ENCODE results near the gene SAYSD1. TPM values are rescaled to one million over a fixed set of nuclear protein-coding genes. Genes with fewer than 3 reads are reported as not detected.

SAYSD1 gene
- polyA plus RNA-seq, 3 donors, result 4.3 to 15.5 (median 12.0) TPM

- peaks cover 11 to 31% (median 11%) of the 10 kb centered on the region in 3 donors for H3K27me3 Mint-ChIP-seq (ENCODE audit: low read depth in 3 of 3)
- no peaks in the 10 kb centered on the region for H4K20me1 ChIP-seq (ENCODE audit: insufficient read depth, low read length)
- no peak for DNase-seq
Measured at GRCh38 chr6:39083231-39083634, 31.8 kb downstream of the SAYSD1 start.

GRCh38 chr6:39082310-39082709, 32.7 kb downstream of the SAYSD1 start:
- Mint-ChIP-seq H3K9me3 (no peaks in the 10 kb centered on the region), H3K36me3 (no peaks in the 10 kb centered on the region), H3K4me1 (no peaks in the 10 kb centered on the region), H3K27me3 (ENCODE audit: low read depth in 3 of 3) (peaks cover 7 to 27% (median 11%) of the 10 kb centered on the region in 3 donors), H3K27ac (no peak overlapping the region), H3K4me3 (no peak overlapping the region)
- H2AFZ ChIP-seq (ENCODE audit: insufficient read depth, low read depth, low read length, poor library complexity, severe bottlenecking), result no peak overlapping the region
- no peaks in the 10 kb centered on the region for H3K27me3 ChIP-seq (ENCODE audit: control insufficient read depth in 2 of 2, insufficient read depth in 2 of 2, low read length in 2 of 2)
- intact Hi-C loops (cut with micrococcal nuclease), result no loop called here
- no peaks in the 10 kb centered on the region for H3K79me2 ChIP-seq (ENCODE audit: insufficient read depth, low read length)
- no peaks in the 10 kb centered on the region for H4K20me1 ChIP-seq (ENCODE audit: insufficient read depth, low read length)
- no peak overlapping the region for H3K4me3 ChIP-seq (replicated peaks in 1 of 3; ENCODE audit: low read depth in 2 of 3, low read length in 3 of 3)
- no peak for DNase-seq
- no peak for TF ChIP-seq CTCF (IDR thresholded peaks at IDR 0.05)
- H3K4me1 ChIP-seq (ENCODE audit: control insufficient read depth in 1 of 2, insufficient read depth in 2 of 2, low read length in 2 of 2), result no peaks in the 10 kb centered on the region
- no peak overlapping the region for H3K4me2 ChIP-seq (replicated peaks; ENCODE audit: extremely low read depth, low read length, poor library complexity, severe bottlenecking)
- H3K9ac ChIP-seq (ENCODE audit: insufficient read depth, low read length, poor library complexity, severe bottlenecking), result no peak overlapping the region
- no peaks in the 10 kb centered on the region for H3K9me3 ChIP-seq (replicated peaks in 1 of 2; ENCODE audit: control insufficient read depth in 1 of 2, insufficient read depth in 1 of 2, low read length in 2 of 2)
- H3K36me3 ChIP-seq (replicated peaks in 1 of 2; ENCODE audit: control insufficient read depth in 1 of 2, insufficient read depth in 2 of 2, low read length in 2 of 2), result no peaks in the 10 kb centered on the region
- WGBS (ENCODE audit: insufficient coverage), result 82% methylated on average over 2 of the region's 8 CpGs
- H3K27ac ChIP-seq (ENCODE audit: low read depth in 1 of 2, low read length in 2 of 2), result no peak overlapping the region

More at GRCh38 chr6:39083231-39083634, 31.8 kb downstream of the SAYSD1 start:
- no peak overlapping the region for H3K4me3 Mint-ChIP-seq
- no peak overlapping the region for H3K27ac ChIP-seq (ENCODE audit: low read depth in 1 of 2, low read length in 2 of 2)
- TF ChIP-seq CTCF (IDR thresholded peaks at IDR 0.05), result no peak
- no peaks in the 10 kb centered on the region for H3K36me3 Mint-ChIP-seq
- no peak overlapping the region for H2AFZ ChIP-seq (ENCODE audit: insufficient read depth, low read depth, low read length, poor library complexity, severe bottlenecking)
- WGBS (ENCODE audit: insufficient coverage), result 95% methylated on average over 2 of the region's 2 CpGs
- H3K27me3 ChIP-seq (ENCODE audit: control insufficient read depth in 2 of 2, insufficient read depth in 2 of 2, low read length in 2 of 2), result no peaks in the 10 kb centered on the region
- intact Hi-C loops (cut with micrococcal nuclease), result no loop called here
- no peaks in the 10 kb centered on the region for H3K9me3 Mint-ChIP-seq
- no peaks in the 10 kb centered on the region for H3K9me3 ChIP-seq (replicated peaks in 1 of 2; ENCODE audit: control insufficient read depth in 1 of 2, insufficient read depth in 1 of 2, low read length in 2 of 2)
- no peaks in the 10 kb centered on the region for H3K4me1 ChIP-seq (ENCODE audit: control insufficient read depth in 1 of 2, insufficient read depth in 2 of 2, low read length in 2 of 2)
- H3K79me2 ChIP-seq (ENCODE audit: insufficient read depth, low read length), result no peaks in the 10 kb centered on the region
- no peaks in the 10 kb centered on the region for H3K4me1 Mint-ChIP-seq
- H3K4me3 ChIP-seq (replicated peaks in 1 of 3; ENCODE audit: low read depth in 2 of 3, low read length in 3 of 3), result no peak overlapping the region
- no peak overlapping the region for H3K4me2 ChIP-seq (replicated peaks; ENCODE audit: extremely low read depth, low read length, poor library complexity, severe bottlenecking)
- H3K9ac ChIP-seq (ENCODE audit: insufficient read depth, low read length, poor library complexity, severe bottlenecking), result no peak overlapping the region
- no peaks in the 10 kb centered on the region for H3K36me3 ChIP-seq (replicated peaks in 1 of 2; ENCODE audit: control insufficient read depth in 1 of 2, insufficient read depth in 2 of 2, low read length in 2 of 2)
- H3K27ac Mint-ChIP-seq, result no peak overlapping the region

All from CD14-positive monocyte (primary cell).